NCI-H82 treated with DMSO at 0.1 percent for 48 hours (cell line): ENCODE results near the gene TNFSF12.

Experiments used
- DNase-seq: peaks from one replicate; lab custom pipeline; 2025; ENCODE audit not compliant: unreplicated experiment; lab: John Stamatoyannopoulos, UW

Gene TNFSF12, protein sequence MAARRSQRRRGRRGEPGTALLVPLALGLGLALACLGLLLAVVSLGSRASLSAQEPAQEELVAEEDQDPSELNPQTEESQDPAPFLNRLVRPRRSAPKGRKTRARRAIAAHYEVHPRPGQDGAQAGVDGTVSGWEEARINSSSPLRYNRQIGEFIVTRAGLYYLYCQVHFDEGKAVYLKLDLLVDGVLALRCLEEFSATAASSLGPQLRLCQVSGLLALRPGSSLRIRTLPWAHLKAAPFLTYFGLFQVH

GRCh38 chr17:7548585-7549400 lies at the start of gene TNFSF12:
Gene TNFSF12, plus strand, starts transcription at chr17:7549058. Its CDS starts 96 bp downstream, at chr17:7549154.
- no peak for DNase-seq

- DNase-seq, result no peak
Measured at GRCh38 chr17:7499161-7499560, 49.7 kb upstream of the TNFSF12 start.

DNA sequence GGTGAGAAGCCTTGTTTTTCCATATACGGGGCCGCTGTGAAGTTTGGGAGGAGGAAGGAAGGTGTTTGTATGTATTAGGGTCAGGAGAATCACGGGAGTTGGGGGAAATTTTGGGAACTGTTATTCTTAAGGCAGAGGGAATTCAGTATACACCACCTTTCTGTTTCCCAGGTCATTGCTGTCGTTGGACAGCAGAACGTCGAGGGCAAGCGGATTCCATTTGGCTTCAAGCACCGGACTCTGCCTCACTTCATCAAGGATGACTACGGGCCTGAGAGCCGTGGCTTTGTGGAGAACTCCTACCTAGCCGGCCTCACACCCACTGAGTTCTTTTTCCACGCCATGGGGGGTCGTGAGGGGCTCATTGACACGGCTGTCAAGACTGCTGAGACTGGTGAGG lies 47.1 kb upstream of the TNFSF12 start:
- DNase-seq, result no peak

- no peak for DNase-seq
Measured at GRCh38 chr17:7502171-7502847, 46.5 kb upstream of the TNFSF12 start.

DNA sequence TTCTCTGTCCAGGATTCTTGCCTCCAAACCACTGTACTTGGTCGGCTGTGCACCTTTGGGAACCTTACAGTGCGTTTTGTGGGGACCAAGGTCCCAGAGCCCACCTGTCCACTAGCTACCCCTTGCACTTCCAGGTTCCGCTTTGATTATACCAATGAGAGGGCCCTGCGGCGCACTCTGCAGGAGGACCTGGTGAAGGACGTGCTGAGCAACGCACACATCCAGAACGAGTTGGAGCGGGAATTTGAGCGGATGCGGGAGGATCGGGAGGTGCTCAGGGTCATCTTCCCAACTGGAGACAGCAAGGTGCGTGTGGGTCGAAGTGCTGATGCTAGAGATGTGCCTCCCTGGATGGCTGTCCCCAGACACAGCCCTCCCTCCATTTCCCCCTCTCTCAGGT lies 45.9 kb upstream of the TNFSF12 start:
- DNase-seq, result no peak

- DNase-seq, result no peak
Measured at GRCh38 chr17:7503521-7503920, 45.3 kb upstream of the TNFSF12 start.

GRCh38 chr17:7508145-7508544 lies 40.7 kb upstream of the TNFSF12 start:
- no peak for DNase-seq

GRCh38 chr17:7508846-7509245 lies 40.0 kb upstream of the TNFSF12 start:
- DNase-seq, result no peak

- no peak for DNase-seq
Measured at GRCh38 chr17:7509937-7510336, 38.9 kb upstream of the TNFSF12 start.

DNA sequence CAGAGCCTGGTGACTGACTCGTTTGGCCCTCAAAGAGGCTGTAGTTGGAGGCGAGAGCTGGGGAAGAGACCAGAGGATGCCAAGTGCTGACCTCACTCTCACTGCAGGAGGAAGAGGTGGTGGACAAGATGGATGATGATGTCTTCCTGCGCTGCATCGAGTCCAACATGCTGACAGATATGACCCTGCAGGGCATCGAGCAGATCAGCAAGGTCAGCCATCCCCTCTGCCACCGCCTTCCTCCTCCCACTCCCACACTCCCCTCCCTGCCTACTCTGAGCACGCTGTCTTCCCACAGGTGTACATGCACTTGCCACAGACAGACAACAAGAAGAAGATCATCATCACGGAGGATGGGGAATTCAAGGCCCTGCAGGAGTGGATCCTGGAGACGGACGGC lies 37.8 kb upstream of the TNFSF12 start:
- DNase-seq, result no peak

DNA sequence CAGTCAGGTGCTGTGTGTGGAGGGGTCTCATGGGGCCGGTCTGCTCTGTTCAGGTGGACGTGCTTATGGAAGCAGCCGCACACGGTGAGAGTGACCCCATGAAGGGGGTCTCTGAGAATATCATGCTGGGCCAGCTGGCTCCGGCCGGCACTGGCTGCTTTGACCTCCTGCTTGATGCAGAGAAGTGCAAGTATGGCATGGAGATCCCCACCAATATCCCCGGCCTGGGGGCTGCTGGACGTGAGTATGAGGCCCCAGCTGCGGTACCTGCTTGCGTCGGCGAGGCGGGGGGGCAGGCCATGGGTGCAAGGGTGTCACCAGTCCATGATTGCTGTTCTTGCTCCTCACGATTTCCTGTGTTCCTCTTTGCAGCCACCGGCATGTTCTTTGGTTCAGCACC lies 36.8 kb upstream of the TNFSF12 start:
- DNase-seq, result no peak

DNA sequence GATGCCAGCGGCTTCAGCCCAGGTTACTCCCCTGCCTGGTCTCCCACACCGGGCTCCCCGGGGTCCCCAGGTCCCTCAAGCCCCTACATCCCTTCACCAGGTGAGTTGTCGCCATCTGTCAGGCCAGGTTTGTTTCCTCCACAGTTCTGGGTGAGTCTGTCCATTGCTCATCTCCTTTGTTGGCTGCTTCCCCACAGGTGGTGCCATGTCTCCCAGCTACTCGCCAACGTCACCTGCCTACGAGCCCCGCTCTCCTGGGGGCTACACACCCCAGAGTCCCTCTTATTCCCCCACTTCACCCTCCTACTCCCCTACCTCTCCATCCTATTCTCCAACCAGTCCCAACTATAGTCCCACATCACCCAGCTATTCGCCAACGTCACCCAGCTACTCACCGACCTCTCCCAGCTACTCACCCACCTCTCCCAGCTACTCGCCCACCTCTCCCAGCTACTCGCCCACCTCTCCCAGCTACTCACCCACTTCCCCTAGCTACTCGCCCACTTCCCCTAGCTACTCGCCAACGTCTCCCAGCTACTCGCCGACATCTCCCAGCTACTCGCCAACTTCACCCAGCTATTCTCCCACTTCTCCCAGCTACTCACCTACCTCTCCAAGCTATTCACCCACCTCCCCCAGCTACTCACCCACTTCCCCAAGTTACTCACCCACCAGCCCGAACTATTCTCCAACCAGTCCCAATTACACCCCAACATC lies 35.9 kb upstream of the TNFSF12 start:
- no peak for DNase-seq

- no peak for DNase-seq
Measured at GRCh38 chr17:7513850-7514419, 34.9 kb upstream of the TNFSF12 start.

GRCh38 chr17:7515911-7516610 lies 32.8 kb upstream of the TNFSF12 start:
- no peak for DNase-seq

- DNase-seq, result peak; percentile 48
Measured at GRCh38 chr17:7523033-7523432, 25.8 kb upstream of the TNFSF12 start.

DNA sequence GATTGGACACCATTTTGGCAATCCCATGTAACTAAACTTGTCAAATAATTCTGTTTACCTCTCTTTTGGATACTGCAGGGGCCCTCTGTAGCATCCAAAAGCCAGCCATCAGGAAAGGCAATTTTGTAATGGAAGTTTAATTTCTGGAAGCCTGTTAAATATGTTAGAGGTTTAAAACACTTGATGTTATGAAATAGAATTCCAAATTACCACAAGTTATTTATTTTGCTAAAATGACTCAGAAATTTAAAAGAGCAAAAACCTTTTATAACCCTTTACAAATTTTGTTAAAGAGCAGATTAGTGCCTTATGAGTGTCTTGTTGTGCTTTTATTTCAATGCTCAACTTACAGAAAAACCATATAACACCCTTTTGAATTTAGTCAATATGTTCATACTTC lies 20.0 kb upstream of the TNFSF12 start:
- no peak for DNase-seq

DNA sequence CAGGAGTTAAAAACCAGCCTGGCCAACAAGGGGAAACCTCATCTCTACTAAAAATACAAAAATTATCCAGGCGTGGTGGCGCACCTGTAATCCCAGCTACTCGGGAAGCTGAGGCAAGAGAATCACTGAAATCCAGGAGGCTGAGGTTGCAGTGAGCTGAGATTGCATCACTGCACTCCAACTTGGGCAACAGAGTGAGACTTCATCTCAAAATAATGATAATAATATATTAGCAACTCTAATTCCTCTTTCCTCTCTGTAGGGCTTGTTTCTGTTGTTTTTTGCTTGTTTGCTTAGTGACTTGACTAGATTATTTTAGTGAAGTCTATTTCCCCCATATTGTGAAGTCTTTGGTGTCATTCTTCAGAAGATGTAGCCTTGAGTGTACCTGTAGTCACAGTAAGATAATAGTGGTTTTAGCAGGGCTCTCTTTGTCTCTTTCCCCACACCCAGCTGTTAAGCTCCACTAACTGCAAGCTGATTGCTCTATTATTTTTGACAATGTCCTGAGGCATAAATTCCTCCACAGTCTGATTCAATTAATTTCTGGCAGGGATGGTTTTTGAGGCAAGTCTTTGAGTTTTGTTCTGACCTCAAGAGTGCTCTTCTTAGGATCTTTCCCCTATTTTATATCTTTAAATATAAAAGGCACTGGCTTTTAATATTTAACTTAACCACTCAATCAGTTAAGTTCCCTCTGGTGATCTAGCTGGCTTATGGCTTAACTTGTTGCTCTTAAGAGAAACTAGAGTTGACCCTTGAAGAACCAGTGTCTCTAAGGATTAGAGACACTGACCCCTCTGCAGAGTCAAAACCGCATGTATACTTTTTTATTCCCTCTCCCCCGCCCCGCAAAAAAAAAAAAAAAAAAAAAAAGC lies 18.6 kb upstream of the TNFSF12 start:
- DNase-seq, result no peak

- no peak for DNase-seq
Measured at GRCh38 chr17:7538050-7538449, 10.8 kb upstream of the TNFSF12 start.

GRCh38 chr17:7538891-7539545 lies 9.8 kb upstream of the TNFSF12 start:
- no peak for DNase-seq
